Psoas muscle (tissue), 8 donors: ENCODE results near the gene CHCHD6. TPM values are rescaled to one million over a fixed set of nuclear protein-coding genes. Genes with fewer than 3 reads are reported as not detected.

ENCODE experiments used
- ATAC-seq, 4 donors: fragments of 200-7000 bp; cut with Tn5 transposase; one replicate each; pipeline ENCODE4 v1.9.1; 2020; ENCODE audit warnings: moderate library complexity in 3 of 4, mild to moderate bottlenecking in 2 of 4
- DNase-seq, 2 donors: peaks; one replicate each; pipeline ENCODE4 v3.0.0-alpha.2; 2020
- H3K27ac ChIP-seq: fragments of 200-600 bp; one replicate; pipeline ENCODE4 v1.8.0; 2022
- H3K27me3 ChIP-seq, 3 donors: fragments of 200-600 bp in 1 of 3; one replicate each; pipeline versions ENCODE4 v1.6.1 to v1.8.0; 2013 to 2022; ENCODE audit warnings: low read length in 2 of 3, mild to moderate bottlenecking in 2 of 3, moderate library complexity in 1 of 3; ENCODE audit not compliant: insufficient read depth in 3 of 3
- H3K36me3 ChIP-seq, 2 donors: fragments of 200-600 bp in 1 of 2; one replicate each; pipeline versions ENCODE4 v1.6.1 to v1.8.0; 2013 to 2022; ENCODE audit warnings: low read depth in 1 of 2, mild to moderate bottlenecking in 1 of 2, moderate library complexity in 1 of 2; ENCODE audit not compliant: insufficient read depth in 1 of 2
- H3K4me1 ChIP-seq: fragments of 200-600 bp; one replicate; pipeline ENCODE4 v1.8.0; 2022
- H3K4me3 ChIP-seq: fragments of 200-600 bp; one replicate; pipeline ENCODE4 v1.8.0; 2022; ENCODE audit warnings: mild to moderate bottlenecking
- H3K9me3 ChIP-seq: fragments of 200-600 bp; one replicate; pipeline ENCODE4 v1.8.0; 2022
- WGBS, 3 donors: extraction: QIAGEN DNeasy Blood & Tissue Kit; methylation state at CpG; one replicate each; pipeline versions ENCODE4 v1.1.6 to v1.1.7; 2013; 5-methylcytosine and 5-hydroxymethylcytosine counted together
- intact Hi-C, 2 donors: fragments of 100-400 bp; cut with DNase I; formaldehyde crosslinking; loops; one replicate each; pipeline versions ENCODE4 v1.11.0 to v1.14.2; 2022
- polyA plus RNA-seq, 3 donors: library from polyadenylated mRNA; stranded (reverse); fragments of 200-250 nt; gene quantifications; one replicate each; pipeline ENCODE4 v1.2.3, GENCODE V29; 2013
- total RNA-seq, 4 donors: library from RNA; stranded (reverse); fragmentation: NEBNext Ultra II Directional in 2 of 4; extraction: Animal tissue kit (Norgen Biotek cat#: 25700) in 2 of 4; gene quantifications; one replicate each; pipeline versions ENCODE4 v1.2.1 to v1.2.4, GENCODE V29; 2021 to 2023
- TF ChIP-seq, protein P1 (sequence below): fragments of 200-600 bp; IDR thresholded peaks from one replicate; pipeline ENCODE4 v1.8.0; 2022; ENCODE audit warnings: antibody characterized with exemption
- donor health status: healthy with polysubstance abuse.
- donor health status: DM: no; HTN: no; CAD: no; lungs with moderate emphysema.
- donor health status: Bipolar disorder and iron deficiency.
- donor health status: healthy.
- donor health status: DM: yes; HTN: yes; CAD: no.
- donor health status: DM: no; HTN: no; CAD: no.
- donor health status: DM: no; HTN: no; CAD: no.
- donor health status: DM: yes; HTN: yes; CAD: no.

Gene CHCHD6
- total and polyA plus RNA-seq, 7 donors: 2.4 to 13.8 (median 3.5) TPM

DNA sequence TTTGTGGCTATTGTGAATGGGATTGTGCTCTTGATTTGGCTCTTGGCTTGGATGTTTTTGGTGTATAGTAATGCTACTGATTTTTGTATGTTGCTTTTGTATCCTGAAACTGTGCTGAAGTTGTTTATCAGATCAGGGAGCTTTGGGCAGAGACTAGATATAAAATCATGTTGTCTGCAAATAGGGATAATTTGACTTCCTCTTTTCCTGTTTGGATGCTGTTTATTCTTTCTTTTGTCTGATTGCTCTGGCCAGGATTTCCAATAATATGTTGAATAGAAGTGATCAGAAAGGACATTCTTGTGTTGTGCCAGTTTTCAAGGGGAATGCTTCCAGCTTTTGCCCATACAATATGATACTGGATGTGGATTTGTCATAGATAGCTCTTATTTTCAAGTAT lies 66.1 kb downstream of the CHCHD6 start:
- no peak overlapping the region for H3K4me3 ChIP-seq
- H3K27me3 ChIP-seq: no peaks in the 10 kb centered on the region
- H3K36me3 ChIP-seq: no peaks in the 10 kb centered on the region
- no peaks in the 10 kb centered on the region for H3K4me1 ChIP-seq
- ATAC-seq (no peak), DNase-seq (no peak)
- TF ChIP-seq, protein P1, sequence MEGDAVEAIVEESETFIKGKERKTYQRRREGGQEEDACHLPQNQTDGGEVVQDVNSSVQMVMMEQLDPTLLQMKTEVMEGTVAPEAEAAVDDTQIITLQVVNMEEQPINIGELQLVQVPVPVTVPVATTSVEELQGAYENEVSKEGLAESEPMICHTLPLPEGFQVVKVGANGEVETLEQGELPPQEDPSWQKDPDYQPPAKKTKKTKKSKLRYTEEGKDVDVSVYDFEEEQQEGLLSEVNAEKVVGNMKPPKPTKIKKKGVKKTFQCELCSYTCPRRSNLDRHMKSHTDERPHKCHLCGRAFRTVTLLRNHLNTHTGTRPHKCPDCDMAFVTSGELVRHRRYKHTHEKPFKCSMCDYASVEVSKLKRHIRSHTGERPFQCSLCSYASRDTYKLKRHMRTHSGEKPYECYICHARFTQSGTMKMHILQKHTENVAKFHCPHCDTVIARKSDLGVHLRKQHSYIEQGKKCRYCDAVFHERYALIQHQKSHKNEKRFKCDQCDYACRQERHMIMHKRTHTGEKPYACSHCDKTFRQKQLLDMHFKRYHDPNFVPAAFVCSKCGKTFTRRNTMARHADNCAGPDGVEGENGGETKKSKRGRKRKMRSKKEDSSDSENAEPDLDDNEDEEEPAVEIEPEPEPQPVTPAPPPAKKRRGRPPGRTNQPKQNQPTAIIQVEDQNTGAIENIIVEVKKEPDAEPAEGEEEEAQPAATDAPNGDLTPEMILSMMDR: no peak
- intact Hi-C loops: no loop called here
- H3K9me3 ChIP-seq: no peaks in the 10 kb centered on the region
- no peak overlapping the region for H3K27ac ChIP-seq

DNA sequence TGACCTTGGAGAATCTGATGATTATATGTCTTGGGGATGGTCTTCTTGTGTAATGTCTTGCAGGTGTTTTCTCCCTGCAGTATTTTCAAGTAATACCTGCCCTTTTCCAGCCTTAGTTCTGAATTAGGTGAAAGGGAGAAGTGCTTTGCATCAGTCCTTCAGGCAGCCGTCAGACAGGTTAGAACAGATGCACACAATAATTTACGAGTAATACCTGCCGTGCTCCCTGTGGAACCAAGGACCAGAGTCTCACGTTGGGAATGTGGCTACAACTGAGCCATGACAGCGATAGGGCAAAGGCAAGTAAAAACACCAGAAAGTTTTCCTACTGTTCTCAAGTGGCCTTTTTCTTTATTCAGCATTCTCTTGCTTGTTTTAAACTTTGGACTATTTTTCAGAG lies 69.1 kb downstream of the CHCHD6 start:
- Histone ChIP-seq H3K4me1 (no peaks in the 10 kb centered on the region), H3K4me3 (no peak overlapping the region), H3K27me3 (no peaks in the 10 kb centered on the region), H3K36me3 (no peaks in the 10 kb centered on the region), H3K27ac (no peak overlapping the region), H3K9me3 (no peaks in the 10 kb centered on the region)
- TF ChIP-seq, protein P1: no peak
- ATAC-seq: no peak
- no peak for DNase-seq
- intact Hi-C loops: no loop called here
- 82 to 86% (median 83%) methylated on average over 5 of the region's 5 CpGs for WGBS, 3 donors

DNA sequence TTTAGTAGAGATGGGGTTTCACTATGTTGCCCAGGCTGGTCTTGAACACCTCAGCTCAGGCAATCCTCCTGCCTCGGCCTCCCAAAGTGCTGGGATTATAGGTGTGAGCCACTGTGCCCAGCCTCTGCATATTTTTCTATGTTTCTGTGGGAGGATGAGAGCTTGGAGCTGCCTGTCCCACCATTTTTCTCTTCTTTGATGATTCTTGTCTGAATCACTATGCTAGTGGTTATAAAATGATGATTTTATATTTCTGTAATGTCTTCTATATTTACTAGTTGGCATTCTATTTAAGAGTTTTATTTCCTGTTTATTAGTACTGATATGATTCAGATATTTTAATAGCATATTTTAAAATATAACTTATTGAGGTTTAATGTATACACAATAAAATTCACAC lies 69.7 kb downstream of the CHCHD6 start:
- Histone ChIP-seq H3K9me3 (no peaks in the 10 kb centered on the region), H3K4me3 (no peak overlapping the region), H3K27ac (no peak overlapping the region), H3K27me3 (no peaks in the 10 kb centered on the region), H3K36me3 (no peaks in the 10 kb centered on the region), H3K4me1 (no peaks in the 10 kb centered on the region)
- ATAC-seq (no peak), DNase-seq (no peak)
- WGBS, 3 donors: 92 to 100% (median 96%) methylated on average over 1 of the region's 1 CpG
- TF ChIP-seq, protein P1: no peak
- intact Hi-C loops: no loop called here

DNA sequence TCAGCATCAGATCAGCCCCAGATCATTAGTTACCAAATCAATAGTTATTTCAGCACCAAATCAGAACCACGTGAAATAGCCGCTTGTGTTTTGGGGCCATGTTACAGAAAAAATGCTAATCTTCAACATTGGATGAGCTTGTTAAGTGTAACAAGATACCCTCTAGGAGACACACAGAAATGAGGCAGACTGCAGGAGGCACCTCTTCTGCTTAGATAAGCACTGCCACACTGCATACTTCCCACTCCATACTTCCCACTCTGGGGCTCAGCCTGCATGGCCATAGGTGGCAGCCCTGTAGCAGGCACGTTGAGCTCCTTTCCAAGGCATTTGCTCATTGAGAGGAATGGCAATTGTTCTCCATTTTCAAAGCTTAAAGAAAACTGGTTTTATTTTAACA lies 73.3 kb downstream of the CHCHD6 start:
- intact Hi-C loops: no loop called here
- no peak for ATAC-seq

DNA sequence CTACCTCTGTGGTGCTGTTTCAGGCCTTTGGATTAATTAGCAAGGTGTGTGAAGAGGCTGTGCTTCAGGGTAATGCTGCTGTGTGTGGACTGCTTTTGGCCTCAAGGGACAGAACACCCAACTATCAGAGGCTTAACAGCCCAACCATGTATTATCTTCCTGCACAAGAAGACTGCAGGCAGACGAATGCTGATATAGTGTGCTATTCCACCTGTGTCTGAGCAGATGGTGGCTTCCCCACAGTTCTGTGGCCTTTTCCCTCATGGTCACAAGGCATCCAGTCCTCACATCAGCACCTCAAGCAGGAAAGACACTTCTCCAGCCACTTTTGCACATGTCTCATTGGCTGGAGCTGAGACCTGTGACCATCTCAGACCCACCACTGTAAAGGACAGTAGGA lies 76.6 kb downstream of the CHCHD6 start:
- WGBS, 3 donors: 91 to 94% (median 93%) methylated on average over 1 of the region's 1 CpG
- no peak for ATAC-seq

More for the DNA sequence above, 73.3 kb downstream of the CHCHD6 start:
- TF ChIP-seq, protein P1: no peak
- DNase-seq: no peak
- Histone ChIP-seq H3K9me3 (no peaks in the 10 kb centered on the region), H3K27me3 (no peaks in the 10 kb centered on the region), H3K27ac (no peak overlapping the region), H3K4me1 (no peaks in the 10 kb centered on the region), H3K36me3 (no peaks in the 10 kb centered on the region), H3K4me3 (no peak overlapping the region)
- 63 to 78% (median 74%) methylated on average over 3 of the region's 3 CpGs for WGBS, 3 donors

More for the DNA sequence above, 76.6 kb downstream of the CHCHD6 start:
- no peak overlapping the region for H3K4me3 ChIP-seq
- H3K27me3 ChIP-seq: no peaks in the 10 kb centered on the region
- no peaks in the 10 kb centered on the region for H3K36me3 ChIP-seq
- TF ChIP-seq, protein P1: no peak
- no peaks in the 10 kb centered on the region for H3K9me3 ChIP-seq
- no peaks in the 10 kb centered on the region for H3K4me1 ChIP-seq
- intact Hi-C loops: no loop called here
- DNase-seq: no peak
- H3K27ac ChIP-seq: no peak overlapping the region
